ENCODE data around the gene CLPTM1L. TPM values are rescaled to one million over a fixed set of nuclear protein-coding genes. Genes with fewer than 3 reads are reported as not detected.

Gene CLPTM1L
- total RNA-seq, 1 donor from 2014 or later, result 131 TPM

- Mint-ChIP-seq H3K9me3 (ENCODE audit: unreplicated experiment) (peaks cover 10% of the 10 kb centered on the region), H3K4me1 (ENCODE audit: low read depth, unreplicated experiment) (no peaks in the 10 kb centered on the region), H3K27ac (ENCODE audit: unreplicated experiment) (no peak overlapping the region), H3K27me3 (ENCODE audit: low read depth, unreplicated experiment) (peaks cover 73% of the 10 kb centered on the region), H3K36me3 (ENCODE audit: low read depth, unreplicated experiment) (no peaks in the 10 kb centered on the region), H3K4me3 (ENCODE audit: unreplicated experiment) (no peak overlapping the region)
- Histone ChIP-seq H3K4me2 (ENCODE audit: low read length) (no peak overlapping the region), H3K27ac (ENCODE audit: low read depth, low read length) (no peak overlapping the region), H3K36me3 (ENCODE audit: insufficient read depth, low read length) (no peaks in the 10 kb centered on the region), H3K79me2 (ENCODE audit: insufficient read depth, low read length) (no peaks in the 10 kb centered on the region), H2AFZ (ENCODE audit: low read depth, low read length) (no peak overlapping the region), H3K9ac (ENCODE audit: low read length) (no peak overlapping the region), H3K4me3 (ENCODE audit: insufficient read depth, low read depth, low read length) (no peak overlapping the region), H3K4me1 (ENCODE audit: insufficient read depth, low read length) (no peaks in the 10 kb centered on the region), H3K9me3 (ENCODE audit: insufficient read depth, low read depth, low read length) (no peaks in the 10 kb centered on the region), H3K27me3 (ENCODE audit: insufficient read depth, low read length) (peaks cover 15% of the 10 kb centered on the region), H4K20me1 (ENCODE audit: insufficient read depth, low read length) (no peaks in the 10 kb centered on the region)
- no peak for TF ChIP-seq EZH2 (IDR thresholded peaks at IDR 0.05; ENCODE audit: insufficient read depth, low read length)
- TF ChIP-seq, protein P1, sequence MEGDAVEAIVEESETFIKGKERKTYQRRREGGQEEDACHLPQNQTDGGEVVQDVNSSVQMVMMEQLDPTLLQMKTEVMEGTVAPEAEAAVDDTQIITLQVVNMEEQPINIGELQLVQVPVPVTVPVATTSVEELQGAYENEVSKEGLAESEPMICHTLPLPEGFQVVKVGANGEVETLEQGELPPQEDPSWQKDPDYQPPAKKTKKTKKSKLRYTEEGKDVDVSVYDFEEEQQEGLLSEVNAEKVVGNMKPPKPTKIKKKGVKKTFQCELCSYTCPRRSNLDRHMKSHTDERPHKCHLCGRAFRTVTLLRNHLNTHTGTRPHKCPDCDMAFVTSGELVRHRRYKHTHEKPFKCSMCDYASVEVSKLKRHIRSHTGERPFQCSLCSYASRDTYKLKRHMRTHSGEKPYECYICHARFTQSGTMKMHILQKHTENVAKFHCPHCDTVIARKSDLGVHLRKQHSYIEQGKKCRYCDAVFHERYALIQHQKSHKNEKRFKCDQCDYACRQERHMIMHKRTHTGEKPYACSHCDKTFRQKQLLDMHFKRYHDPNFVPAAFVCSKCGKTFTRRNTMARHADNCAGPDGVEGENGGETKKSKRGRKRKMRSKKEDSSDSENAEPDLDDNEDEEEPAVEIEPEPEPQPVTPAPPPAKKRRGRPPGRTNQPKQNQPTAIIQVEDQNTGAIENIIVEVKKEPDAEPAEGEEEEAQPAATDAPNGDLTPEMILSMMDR (IDR thresholded peaks at IDR 0.05; ENCODE audit: insufficient read depth, low read depth, low read length), result no peak
- no peak for DNase-seq (ENCODE audit: low read depth)
- no peak for FAIRE-seq
Measured at GRCh38 chr5:1378866-1379659, 34.2 kb upstream of the CLPTM1L start.

DNA sequence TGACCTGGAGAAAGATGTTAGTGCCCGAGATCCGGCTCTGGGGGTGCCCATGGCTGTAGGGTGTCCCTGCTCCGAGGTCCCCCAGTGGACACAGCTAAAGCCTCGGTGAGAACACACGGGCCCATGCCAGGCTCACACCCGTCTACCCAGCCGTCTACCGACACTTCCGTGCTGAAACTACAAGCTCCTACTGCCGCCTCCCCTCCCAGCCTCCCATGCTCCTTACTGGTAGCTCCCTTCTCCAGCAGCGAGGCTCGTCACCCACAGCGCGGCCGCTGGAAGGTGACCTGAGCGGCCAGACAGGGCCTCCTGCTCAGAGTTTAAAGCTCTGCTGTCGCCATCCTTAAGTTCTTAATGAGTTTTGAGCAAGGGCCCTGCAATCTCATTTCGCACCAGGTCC, 33.2 kb upstream of the CLPTM1L start:
- H3K4me1 Mint-ChIP-seq (ENCODE audit: low read depth, unreplicated experiment), result no peaks in the 10 kb centered on the region
- H2AFZ ChIP-seq (ENCODE audit: low read depth, low read length), result no peak overlapping the region
- H3K36me3 ChIP-seq (ENCODE audit: insufficient read depth, low read length), result no peaks in the 10 kb centered on the region
- DNase-seq (ENCODE audit: low read depth), result no peak
- H3K9ac ChIP-seq (ENCODE audit: low read length), result no peak overlapping the region
- no peaks in the 10 kb centered on the region for H4K20me1 ChIP-seq (ENCODE audit: insufficient read depth, low read length)
- TF ChIP-seq, protein P1 (IDR thresholded peaks at IDR 0.05; ENCODE audit: insufficient read depth, low read depth, low read length), result no peak
- no peak for TF ChIP-seq EZH2 (IDR thresholded peaks at IDR 0.05; ENCODE audit: insufficient read depth, low read length)
- FAIRE-seq, result no peak
- H3K27me3 Mint-ChIP-seq (ENCODE audit: low read depth, unreplicated experiment), result peaks cover 67% of the 10 kb centered on the region
- peaks cover 15% of the 10 kb centered on the region for H3K27me3 ChIP-seq (ENCODE audit: insufficient read depth, low read length)
- no peak overlapping the region for H3K4me2 ChIP-seq (ENCODE audit: low read length)
- H3K27ac Mint-ChIP-seq (ENCODE audit: unreplicated experiment), result no peak overlapping the region
- no peaks in the 10 kb centered on the region for H3K36me3 Mint-ChIP-seq (ENCODE audit: low read depth, unreplicated experiment)
- no peak overlapping the region for H3K27ac ChIP-seq (ENCODE audit: low read depth, low read length)
- H3K4me3 ChIP-seq (ENCODE audit: insufficient read depth, low read depth, low read length), result no peak overlapping the region
- H3K79me2 ChIP-seq (ENCODE audit: insufficient read depth, low read length), result no peaks in the 10 kb centered on the region
- peaks cover 10% of the 10 kb centered on the region for H3K9me3 Mint-ChIP-seq (ENCODE audit: unreplicated experiment)
- no peak overlapping the region for H3K4me3 Mint-ChIP-seq (ENCODE audit: unreplicated experiment)
- H3K4me1 ChIP-seq (ENCODE audit: insufficient read depth, low read length), result no peaks in the 10 kb centered on the region
- no peaks in the 10 kb centered on the region for H3K9me3 ChIP-seq (ENCODE audit: insufficient read depth, low read depth, low read length)

DNA sequence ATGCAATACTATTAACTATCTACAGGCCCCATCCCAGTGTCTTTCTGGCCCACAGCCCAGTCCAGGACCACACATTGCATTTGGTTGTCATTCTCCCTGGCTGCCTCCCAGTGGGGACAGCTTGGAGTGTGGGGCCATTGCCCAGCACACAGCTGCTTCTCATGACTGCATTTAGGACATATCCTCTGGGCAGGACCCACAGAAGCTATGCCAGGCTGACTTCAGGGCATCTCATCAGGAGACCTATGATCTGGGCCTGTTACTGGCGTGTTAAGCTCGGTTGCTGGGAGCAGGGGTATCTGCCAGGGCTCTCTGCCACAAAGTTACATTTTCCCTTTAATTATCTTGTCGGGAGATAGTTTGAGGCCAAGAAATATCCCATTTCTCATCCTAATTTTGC, 32.1 kb upstream of the CLPTM1L start:
- Histone ChIP-seq H3K4me1 (ENCODE audit: insufficient read depth, low read length) (no peaks in the 10 kb centered on the region), H2AFZ (ENCODE audit: low read depth, low read length) (no peak overlapping the region), H3K27ac (ENCODE audit: low read depth, low read length) (no peak overlapping the region), H3K9me3 (ENCODE audit: insufficient read depth, low read depth, low read length) (no peaks in the 10 kb centered on the region), H3K36me3 (ENCODE audit: insufficient read depth, low read length) (no peaks in the 10 kb centered on the region), H4K20me1 (ENCODE audit: insufficient read depth, low read length) (no peaks in the 10 kb centered on the region), H3K9ac (ENCODE audit: low read length) (no peak overlapping the region), H3K4me2 (ENCODE audit: low read length) (no peak overlapping the region), H3K4me3 (ENCODE audit: insufficient read depth, low read depth, low read length) (no peak overlapping the region), H3K79me2 (ENCODE audit: insufficient read depth, low read length) (no peaks in the 10 kb centered on the region), H3K27me3 (ENCODE audit: insufficient read depth, low read length) (peaks cover 15% of the 10 kb centered on the region)
- no peak overlapping the region for H3K27ac Mint-ChIP-seq (ENCODE audit: unreplicated experiment)
- no peak for FAIRE-seq
- no peak overlapping the region for H3K4me3 Mint-ChIP-seq (ENCODE audit: unreplicated experiment)
- no peaks in the 10 kb centered on the region for H3K4me1 Mint-ChIP-seq (ENCODE audit: low read depth, unreplicated experiment)
- TF ChIP-seq, protein P1 (IDR thresholded peaks at IDR 0.05; ENCODE audit: insufficient read depth, low read depth, low read length), result no peak
- no peak for TF ChIP-seq EZH2 (IDR thresholded peaks at IDR 0.05; ENCODE audit: insufficient read depth, low read length)
- DNase-seq (ENCODE audit: low read depth), result no peak
- no peaks in the 10 kb centered on the region for H3K36me3 Mint-ChIP-seq (ENCODE audit: low read depth, unreplicated experiment)
- H3K27me3 Mint-ChIP-seq (ENCODE audit: low read depth, unreplicated experiment), result peaks cover 66% of the 10 kb centered on the region
- peaks cover 10% of the 10 kb centered on the region for H3K9me3 Mint-ChIP-seq (ENCODE audit: unreplicated experiment)

All from astrocyte (in vitro differentiated cells and primary cell).